CD14-positive monocyte (primary cell): ENCODE data around the gene DPP6. TPM values are rescaled to one million over a fixed set of nuclear protein-coding genes. Genes with fewer than 3 reads are reported as not detected.

Source experiments
- DNase-seq, 3 donors: peaks; one replicate each; pipeline ENCODE4 v3.0.0-alpha.2; 2011 to 2022
- H2AFZ ChIP-seq: 2 replicates; pipeline ENCODE4 v1.6.0; 2012; ENCODE audit warnings: mild to moderate bottlenecking, low read depth, low read length, inconsistent platforms; ENCODE audit not compliant: insufficient read depth, poor library complexity, severe bottlenecking
- H3K27ac ChIP-seq, 2 donors: 1 replicate in 1 of 2; 2 replicates in 1 of 2; pipeline ENCODE4 v1.5.1; 2012 to 2013; ENCODE audit warnings: low read length in 2 of 2, control low read depth in 1 of 2, inconsistent platforms in 1 of 2, low read depth in 1 of 2, mild to moderate bottlenecking in 1 of 2
- H3K27me3 ChIP-seq, 2 donors: one replicate each; pipeline versions ENCODE4 v1.6.0 to v1.6.1; 2011 to 2013; ENCODE audit warnings: low read length in 2 of 2; ENCODE audit not compliant: control insufficient read depth in 2 of 2, insufficient read depth in 2 of 2
- H3K36me3 ChIP-seq, 2 donors: replicated peaks in 1 of 2; 1 replicate in 1 of 2; 2 replicates in 1 of 2; pipeline versions ENCODE4 v1.5.1 to v1.6.1; 2012 to 2013; ENCODE audit warnings: low read length in 2 of 2, control low read depth in 1 of 2, inconsistent platforms in 1 of 2, mild to moderate bottlenecking in 1 of 2; ENCODE audit not compliant: insufficient read depth in 2 of 2, control insufficient read depth in 1 of 2
- H3K4me1 ChIP-seq, 2 donors: 1 replicate in 1 of 2; 2 replicates in 1 of 2; pipeline versions ENCODE4 v1.5.1 to v1.6.1; 2012 to 2013; ENCODE audit warnings: low read length in 2 of 2, control low read depth in 1 of 2, inconsistent platforms in 1 of 2, mild to moderate bottlenecking in 1 of 2, moderate library complexity in 1 of 2; ENCODE audit not compliant: insufficient read depth in 2 of 2, control insufficient read depth in 1 of 2
- H3K4me2 ChIP-seq: replicated peaks from 2 replicates; pipeline ENCODE3; 2012; ENCODE audit warnings: low read length, moderate library complexity, mild to moderate bottlenecking; ENCODE audit not compliant: poor library complexity, severe bottlenecking; ENCODE audit errors: extremely low read depth
- H3K4me3 ChIP-seq, 3 experiments: fragments of 200-600 bp in 1 of 3; sonication (generic) in 1 of 3; replicated peaks in 1 of 3; 1 replicate in 2 of 3; 2 replicates in 1 of 3; pipeline ENCODE4 v1.5.1; 2011 to 2013; ENCODE audit warnings: low read length in 3 of 3, mild to moderate bottlenecking in 3 of 3, control low read depth in 2 of 3, low read depth in 2 of 3, inconsistent platforms in 1 of 3, moderate library complexity in 1 of 3
- H3K79me2 ChIP-seq: 2 replicates; pipeline ENCODE4 v1.6.0; 2012; ENCODE audit warnings: mild to moderate bottlenecking, control low read depth, inconsistent platforms, low read length, moderate library complexity; ENCODE audit not compliant: insufficient read depth
- H3K9ac ChIP-seq: 2 replicates; pipeline ENCODE4 v1.6.0; 2017; ENCODE audit warnings: low read length, mild to moderate bottlenecking; ENCODE audit not compliant: insufficient read depth, poor library complexity, severe bottlenecking
- H3K9me3 ChIP-seq, 2 donors: replicated peaks in 1 of 2; 1 replicate in 1 of 2; 2 replicates in 1 of 2; pipeline versions ENCODE4 v1.5.1 to v1.6.1; 2012 to 2013; ENCODE audit warnings: low read length in 2 of 2, control low read depth in 1 of 2; ENCODE audit not compliant: control insufficient read depth in 1 of 2, insufficient read depth in 1 of 2
- H4K20me1 ChIP-seq: 2 replicates; pipeline ENCODE4 v1.6.0; 2012; ENCODE audit warnings: mild to moderate bottlenecking, low read length, control low read depth, moderate library complexity; ENCODE audit not compliant: insufficient read depth
- H3K27ac Mint-ChIP-seq, 7 donors: one replicate each; pipeline ENCODE4 v1.8.0; 2020; ENCODE audit warnings: mild to moderate bottlenecking in 7 of 7, mixed read lengths in 7 of 7, moderate library complexity in 6 of 7, inconsistent platforms in 2 of 7
- H3K27me3 Mint-ChIP-seq, 3 donors: one replicate each; pipeline ENCODE4 v1.8.0; 2021 to 2022; ENCODE audit warnings: low read depth in 3 of 3, mild to moderate bottlenecking in 3 of 3, mixed read lengths in 3 of 3, moderate library complexity in 3 of 3, inconsistent platforms in 1 of 3
- H3K36me3 Mint-ChIP-seq, 2 donors: one replicate each; pipeline ENCODE4 v1.8.0; 2020; ENCODE audit warnings: mixed read lengths in 2 of 2, inconsistent platforms in 1 of 2, mild to moderate bottlenecking in 1 of 2
- H3K4me1 Mint-ChIP-seq: one replicate; pipeline ENCODE4 v1.8.0; 2020; ENCODE audit warnings: mild to moderate bottlenecking, mixed read lengths
- H3K4me3 Mint-ChIP-seq, 2 donors: one replicate each; pipeline ENCODE4 v1.8.0; 2020; ENCODE audit warnings: mild to moderate bottlenecking in 2 of 2, mixed read lengths in 2 of 2, moderate library complexity in 1 of 2
- H3K9me3 Mint-ChIP-seq, 7 donors: one replicate each; pipeline ENCODE4 v1.8.0; 2020 to 2022; ENCODE audit warnings: mixed read lengths in 7 of 7, mild to moderate bottlenecking in 6 of 7, moderate library complexity in 6 of 7, inconsistent platforms in 2 of 7
- CTCF ChIP-seq: fragments of 200-600 bp; IDR thresholded peaks from one replicate; pipeline ENCODE4 v1.8.0; 2022; ENCODE audit warnings: antibody characterized with exemption, mild to moderate bottlenecking
- WGBS: methylation state at CpG from one replicate; pipeline ENCODE4 v1.1.5; 2013; ENCODE audit warnings: missing lambda C conversion rate; ENCODE audit not compliant: insufficient coverage; 5-methylcytosine and 5-hydroxymethylcytosine counted together
- intact Hi-C, 2 donors: fragments of 100-400 bp; cut with micrococcal nuclease; formaldehyde crosslinking; loops; one replicate each; pipeline versions ENCODE4 v1.15.0 to v1.15.1; 2023
- polyA plus RNA-seq, 3 donors: library from polyadenylated mRNA; depleted of rRNA in 1 of 3; unstranded in 2 of 3; stranded (reverse) in 1 of 3; fragments of 300-500 nt in 2 of 3; fragments of >200 nt in 1 of 3; fragmentation: Illumina TruSeq in 2 of 3; gene quantifications; 1 replicate in 2 of 3; 2 replicates in 1 of 3; pipeline ENCODE4 v1.2.3, GENCODE V29; 2012 to 2021

Gene DPP6
- polyA plus RNA-seq, 3 donors, result not detected

GRCh38 chr7:154287356-154287755 is 235.2 kb downstream of the DPP6 start:
- TF ChIP-seq CTCF, result no peak
- Histone ChIP-seq H3K4me3 (no peak overlapping the region), H3K27me3 (no peaks in the 10 kb centered on the region), H3K4me2 (no peak overlapping the region), H3K79me2 (no peaks in the 10 kb centered on the region), H3K4me1 (no peaks in the 10 kb centered on the region), H3K36me3 (no peaks in the 10 kb centered on the region), H3K9ac (no peak overlapping the region), H3K9me3 (peaks cover 48 to 53% of the 10 kb centered on the region in 2 donors), H3K27ac (no peak overlapping the region), H4K20me1 (no peaks in the 10 kb centered on the region), H2AFZ (no peak overlapping the region)
- intact Hi-C loops, result no loop called here
- H3K4me3 Mint-ChIP-seq, result no peak overlapping the region
- no peaks in the 10 kb centered on the region for H3K4me1 Mint-ChIP-seq
- no peaks in the 10 kb centered on the region for H3K36me3 Mint-ChIP-seq
- DNase-seq, result no peak
- H3K27me3 Mint-ChIP-seq, result peaks cover 0 to 1% (median 0%) of the 10 kb centered on the region in 3 donors
- no peak overlapping the region for H3K27ac Mint-ChIP-seq
- H3K9me3 Mint-ChIP-seq, result peaks cover 9 to 34% (median 20%) of the 10 kb centered on the region in 7 donors
- 77% methylated on average over 7 of the region's 8 CpGs for WGBS

GRCh38 chr7:154289119-154289518 is 236.9 kb downstream of the DPP6 start:
- Histone ChIP-seq H3K36me3 (no peaks in the 10 kb centered on the region), H3K27me3 (no peaks in the 10 kb centered on the region), H3K9ac (no peak overlapping the region), H3K79me2 (no peaks in the 10 kb centered on the region), H3K27ac (no peak overlapping the region), H2AFZ (no peak overlapping the region), H3K4me2 (no peak overlapping the region), H3K4me3 (no peak overlapping the region), H3K9me3 (peaks cover 38 to 42% of the 10 kb centered on the region in 2 donors), H3K4me1 (no peaks in the 10 kb centered on the region), H4K20me1 (no peaks in the 10 kb centered on the region)
- peaks cover 0 to 1% (median 0%) of the 10 kb centered on the region in 3 donors for H3K27me3 Mint-ChIP-seq
- no peaks in the 10 kb centered on the region for H3K36me3 Mint-ChIP-seq
- DNase-seq, result no peak
- H3K27ac Mint-ChIP-seq, result no peak overlapping the region
- TF ChIP-seq CTCF, result no peak
- no peak overlapping the region for H3K4me3 Mint-ChIP-seq
- intact Hi-C loops, result no loop called here
- H3K4me1 Mint-ChIP-seq, result no peaks in the 10 kb centered on the region
- WGBS, result 94% methylated on average over 5 of the region's 5 CpGs
- peaks cover 9 to 39% (median 19%) of the 10 kb centered on the region in 7 donors for H3K9me3 Mint-ChIP-seq
